Measurements from ENCODE around the gene LRRC55. TPM values are rescaled to one million over a fixed set of nuclear protein-coding genes. Genes with fewer than 3 reads are reported as not detected.

The LRRC55 gene, protein sequence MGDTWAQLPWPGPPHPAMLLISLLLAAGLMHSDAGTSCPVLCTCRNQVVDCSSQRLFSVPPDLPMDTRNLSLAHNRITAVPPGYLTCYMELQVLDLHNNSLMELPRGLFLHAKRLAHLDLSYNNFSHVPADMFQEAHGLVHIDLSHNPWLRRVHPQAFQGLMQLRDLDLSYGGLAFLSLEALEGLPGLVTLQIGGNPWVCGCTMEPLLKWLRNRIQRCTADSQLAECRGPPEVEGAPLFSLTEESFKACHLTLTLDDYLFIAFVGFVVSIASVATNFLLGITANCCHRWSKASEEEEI
- total RNA-seq (2022; extraction: Qiagen RNA extraction; ENCODE audit: low read depth): not detected in 5 replicates

DNA sequence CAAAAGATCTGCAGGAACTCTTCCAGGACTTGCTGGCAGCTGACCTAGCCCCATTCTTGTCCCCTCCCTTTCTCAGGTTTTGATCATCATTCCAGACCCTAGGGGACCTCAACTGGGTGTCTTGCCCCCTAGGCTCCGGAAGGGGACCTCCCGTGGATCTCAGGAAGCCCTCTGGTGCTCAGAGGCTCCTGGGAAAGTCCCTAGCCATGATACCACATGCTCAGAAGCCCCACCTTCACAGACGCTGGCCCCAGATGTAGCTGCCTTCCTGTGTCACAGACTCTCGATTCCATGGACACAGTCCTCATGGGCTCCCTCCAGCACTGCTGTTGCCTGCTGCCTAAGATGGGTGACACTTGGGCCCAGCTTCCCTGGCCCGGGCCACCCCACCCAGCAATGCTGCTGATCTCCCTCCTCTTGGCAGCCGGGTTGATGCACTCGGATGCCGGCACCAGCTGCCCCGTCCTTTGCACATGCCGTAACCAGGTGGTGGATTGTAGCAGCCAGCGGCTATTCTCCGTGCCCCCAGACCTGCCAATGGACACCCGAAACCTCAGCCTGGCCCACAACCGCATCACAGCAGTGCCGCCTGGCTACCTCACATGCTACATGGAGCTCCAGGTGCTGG, at the start of gene LRRC55:
Gene LRRC55 (plus strand): TSS at position 276 of the 628 bp plus-strand sequence. CDS start 70 bp downstream, at position 346.

DNA sequence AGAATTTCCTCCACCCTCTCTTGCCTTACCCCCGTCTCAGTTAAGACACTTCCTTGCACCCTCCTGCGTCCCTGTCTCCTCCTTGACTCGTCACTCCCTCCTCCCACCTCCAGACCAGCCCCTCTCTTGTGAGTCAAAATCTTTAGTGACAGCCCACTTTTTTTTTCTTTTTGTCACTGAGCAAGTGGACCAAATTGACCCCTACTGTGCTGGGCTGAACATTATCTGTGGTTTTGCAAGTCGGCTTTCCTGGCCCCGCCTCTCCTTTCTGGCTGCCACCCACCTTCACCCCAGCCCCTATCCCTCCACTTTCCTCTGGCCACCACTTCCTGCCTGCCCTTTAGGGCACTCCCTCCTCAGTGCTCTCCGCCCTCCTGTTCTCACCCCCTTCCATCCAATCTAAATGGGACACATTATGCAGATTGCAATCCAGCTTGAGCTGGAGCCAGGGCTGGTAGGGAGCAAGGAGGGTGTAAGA, 55.5 kb downstream of the LRRC55 start, which contains the start of gene APLNR:
Gene APLNR (minus strand): TSS at position 47 of the 478 bp plus-strand sequence. CDS start 246 bp downstream, outside the sequence.

Other genes starting within 250 kb of the LRRC55 start
- gene OR5AK2, start 193.0 kb upstream of the LRRC55 start, total RNA-seq (2022; extraction: Qiagen RNA extraction; ENCODE audit: low read depth): not detected in 5 replicates
- 0.03 to 0.13 TPM (median 0.09 TPM) in 4 of 5 replicates, not detected in the other for gene APLNR, start 55.3 kb downstream of the LRRC55 start, total RNA-seq (2022; extraction: Qiagen RNA extraction; ENCODE audit: low read depth)
- 64.6 to 87.4 TPM (median 82.4 TPM) in 5 replicates for gene TNKS1BP1, start 143.0 kb downstream of the LRRC55 start, total RNA-seq (2022; extraction: Qiagen RNA extraction; ENCODE audit: low read depth)
- 217 to 261 TPM (median 235 TPM) in 5 replicates for gene SSRP1, start 153.9 kb downstream of the LRRC55 start, total RNA-seq (2022; extraction: Qiagen RNA extraction; ENCODE audit: low read depth)
- gene P2RX3, start 156.4 kb downstream of the LRRC55 start, total RNA-seq (2022; extraction: Qiagen RNA extraction; ENCODE audit: low read depth): 0.13 to 0.24 TPM (median 0.16 TPM) in 5 replicates
- gene PRG3, start 199.2 kb downstream of the LRRC55 start, total RNA-seq (2022; extraction: Qiagen RNA extraction; ENCODE audit: low read depth): not detected in 5 replicates
- gene PRG2, start 208.7 kb downstream of the LRRC55 start, total RNA-seq (2022; extraction: Qiagen RNA extraction; ENCODE audit: low read depth): 0.07 TPM in 1 of 5 replicates, not detected in the others
- 0.32 to 1.0 TPM (median 0.67 TPM) in 5 replicates for gene SLC43A3, start 245.2 kb downstream of the LRRC55 start, total RNA-seq (2022; extraction: Qiagen RNA extraction; ENCODE audit: low read depth)